ENCODE results near the gene RNF32. TPM values are rescaled to one million over a fixed set of nuclear protein-coding genes. Genes with fewer than 3 reads are reported as not detected.

The RNF32 gene
- total RNA-seq, 1 experiment from 2014 or later: 2.2 TPM

- no peaks in the 10 kb centered on the region for H3K27me3 ChIP-seq (ENCODE audit: insufficient read depth, low read depth)
- no TSS peak for BruUV-seq (replicated peaks)
- H3F3A ChIP-seq (ENCODE audit: insufficient read depth, low read depth): peaks cover 7% of the 10 kb centered on the region
- no peaks in the 10 kb centered on the region for H3K9me3 ChIP-seq (ENCODE audit: insufficient read depth, low read depth)
- no peaks in the 10 kb centered on the region for H3K36me3 ChIP-seq (ENCODE audit: low read depth)
- no peaks in the 10 kb centered on the region for H3K9me2 ChIP-seq (ENCODE audit: insufficient read depth)
- no peak overlapping the region for H3K4me2 ChIP-seq
- H4K20me1 ChIP-seq (ENCODE audit: insufficient read depth): no peaks in the 10 kb centered on the region
- H3K79me2 ChIP-seq (ENCODE audit: low read depth): no peaks in the 10 kb centered on the region
- no peaks in the 10 kb centered on the region for H3K4me1 ChIP-seq (replicated peaks; ENCODE audit: insufficient read depth)
- no peak for TF ChIP-seq EZH2 (IDR thresholded peaks at IDR 0.05; ENCODE audit: low read depth)
- TF ChIP-seq CTCF (conservative IDR thresholded peaks at IDR 0.05): no peak
- intact Hi-C loops (cut with micrococcal nuclease; ENCODE audit: unreplicated experiment): no loop called here
- no peak overlapping the region for H3K4me3 ChIP-seq
- H2AFZ ChIP-seq: no peak overlapping the region
- DNase-seq: no peak
- ChIA-PET CTCF (no interaction called here), POLR2A (ENCODE audit: unreplicated experiment) (no interaction called here)
- H3K27ac ChIP-seq: no peak overlapping the region
Observed at GRCh38 chr7:156725073-156725472, 84.5 kb downstream of the RNF32 start.

GRCh38 chr7:156725936-156726335 lies 85.4 kb downstream of the RNF32 start:
- CTCF ChIA-PET: no interaction called here

More at GRCh38 chr7:156725936-156726335, 85.4 kb downstream of the RNF32 start:
- Histone ChIP-seq H3K36me3 (ENCODE audit: low read depth) (no peaks in the 10 kb centered on the region), H3K79me2 (ENCODE audit: low read depth) (no peaks in the 10 kb centered on the region), H3K4me3 (no peak overlapping the region), H3K4me2 (no peak overlapping the region), H3K27ac (no peak overlapping the region), H3K4me1 (replicated peaks; ENCODE audit: insufficient read depth) (no peaks in the 10 kb centered on the region), H4K20me1 (ENCODE audit: insufficient read depth) (no peaks in the 10 kb centered on the region), H3K9me2 (ENCODE audit: insufficient read depth) (no peaks in the 10 kb centered on the region), H2AFZ (no peak overlapping the region), H3K9me3 (ENCODE audit: insufficient read depth, low read depth) (no peaks in the 10 kb centered on the region), H3K27me3 (ENCODE audit: insufficient read depth, low read depth) (no peaks in the 10 kb centered on the region), H3F3A (ENCODE audit: insufficient read depth, low read depth) (peaks cover 7% of the 10 kb centered on the region)
- POLR2A ChIA-PET (ENCODE audit: unreplicated experiment): no interaction called here
- intact Hi-C loops (cut with micrococcal nuclease; ENCODE audit: unreplicated experiment): no loop called here
- no peak for DNase-seq
- BruUV-seq (replicated peaks): no TSS peak
- no peak for TF ChIP-seq CTCF (conservative IDR thresholded peaks at IDR 0.05)
- TF ChIP-seq EZH2 (IDR thresholded peaks at IDR 0.05; ENCODE audit: low read depth): no peak

All from PC-9 (cell line).